ENCODE measurements around the gene HOXA3.

GRCh38 chr7:27173956-27174873 lies 21.8 kb upstream of the HOXA3 start, which contains the start of gene HOXA10:
- TF ChIP-seq YY1 (IDR thresholded peaks at IDR 0.05; ENCODE audit: borderline replicate concordance in 1 of 3, control insufficient read depth in 1 of 3, extremely low read depth in 1 of 3, insufficient read depth in 3 of 3, insufficient read length in 1 of 3, insufficient replicate concordance in 2 of 3, low read depth in 1 of 3, low read length in 2 of 3) (no peak), ZC3H8 (IDR thresholded peaks at IDR 0.05) (no peak), CEBPB (tag; IDR thresholded peaks at IDR 0.05) (no peak), GABPB1 (CRISPR knock-in tag; IDR thresholded peaks at IDR 0.05) (no peak), SMC3 (conservative IDR thresholded peaks at IDR 0.05; ENCODE audit: insufficient read depth, low read depth, low read length) (no peak), CTCF (IDR thresholded peaks at IDR 0.05 in 2 of 3, conservative IDR thresholded peaks at IDR 0.05 in 1 of 3; ENCODE audit: insufficient read depth in 2 of 3, low read depth in 1 of 3, low read length in 3 of 3) (no peak)

Measured in K562 (cell line).